RWPE2 (cell line): ENCODE data around the gene INO80B.

Experiments
- ATAC-seq: fragments of 200-7000 bp; cut with Tn5 transposase; 3 replicates; pipeline ENCODE4 v1.9.1; 2021; ENCODE audit warnings: low read depth
- DNase-seq: peaks from one replicate; pipeline ENCODE4 v3.0.0-alpha.2; 2020; ENCODE audit warnings: low spot score
- H3K27ac ChIP-seq: fragments of 450-650 bp; 2 replicates; pipeline ENCODE4 v1.5.1; 2017; ENCODE audit warnings: mild to moderate bottlenecking; ENCODE audit not compliant: poor library complexity, severe bottlenecking
- H3K27me3 ChIP-seq: fragments of 250-450 bp; sonication (Bioruptor Pico); 2 replicates; pipeline ENCODE4 v1.5.1; 2021; ENCODE audit warnings: mild to moderate bottlenecking, moderate library complexity; ENCODE audit not compliant: insufficient read depth, poor library complexity, severe bottlenecking
- H3K36me3 ChIP-seq: fragments of 250-450 bp; sonication (Bioruptor Pico); 2 replicates; pipeline ENCODE4 v1.5.1; 2020; ENCODE audit warnings: low read depth, mild to moderate bottlenecking, moderate library complexity
- H3K4me1 ChIP-seq: fragments of 250-450 bp; sonication (Bioruptor Pico); 2 replicates; pipeline ENCODE4 v1.5.1; 2021; ENCODE audit warnings: mild to moderate bottlenecking, moderate library complexity; ENCODE audit not compliant: insufficient read depth, poor library complexity, severe bottlenecking
- H3K4me3 ChIP-seq: fragments of 250-450 bp; sonication (Bioruptor Pico); 2 replicates; pipeline ENCODE4 v1.5.1; 2021; ENCODE audit warnings: mild to moderate bottlenecking, moderate library complexity; ENCODE audit not compliant: severe bottlenecking
- H3K9me3 ChIP-seq: fragments of 250-450 bp; sonication (Bioruptor Pico); 2 replicates; pipeline ENCODE4 v1.5.1; 2021; ENCODE audit warnings: mild to moderate bottlenecking, moderate library complexity; ENCODE audit not compliant: severe bottlenecking
- CTCF ChIP-seq: fragments of 450-650 bp; IDR thresholded peaks from one replicate; pipeline ENCODE4 v1.5.1; 2017; ENCODE audit warnings: mild to moderate bottlenecking, moderate library complexity; ENCODE audit not compliant: poor library complexity, severe bottlenecking

The INO80B gene

GRCh38 chr2:74454654-74455511, at the start of gene INO80B:
INO80B (plus strand) TSS chr2:74455087; CDS start chr2:74455117, 30 bp downstream.
- Histone ChIP-seq H3K36me3 (peaks cover 6% of the 10 kb centered on the region; the same call in 1 of the 2 replicates), H3K4me3 (peak within 1 kb of the TSS; percentile 52), H3K27me3 (no peaks in the 10 kb centered on the region), H3K27ac (no peak within 1 kb of the TSS), H3K9me3 (no peaks in the 10 kb centered on the region), H3K4me1 (peaks cover 12% of the 10 kb centered on the region)
- TF ChIP-seq CTCF: peak; percentile 11
- DNase-seq (peak; percentile 88), ATAC-seq (peak; percentile 37)

DNA sequence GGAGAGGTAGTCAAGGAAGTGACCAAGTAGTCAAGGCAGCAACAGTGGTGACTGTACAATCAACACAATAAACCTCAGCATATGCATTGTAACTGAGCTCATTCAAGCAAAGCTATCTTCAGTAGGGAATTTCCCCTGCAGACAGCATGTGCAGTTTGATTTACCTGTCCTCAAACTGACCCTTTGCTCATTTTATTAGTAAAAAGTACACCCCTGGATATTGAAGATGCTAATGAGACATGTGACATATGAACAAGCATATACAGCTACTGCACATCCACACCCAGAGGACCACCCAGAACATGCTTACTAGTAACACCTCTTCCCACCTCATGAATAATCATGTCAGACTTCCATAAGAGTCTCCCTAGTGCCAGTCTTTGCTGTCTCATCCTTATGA, 48.9 kb upstream of the INO80B start:
- Histone ChIP-seq H3K4me3 (no peak overlapping the region), H3K4me1 (peaks cover 10% of the 10 kb centered on the region), H3K9me3 (peaks cover 2% of the 10 kb centered on the region), H3K27ac (peak overlapping the region; percentile 8), H3K36me3 (no peaks in the 10 kb centered on the region), H3K27me3 (no peaks in the 10 kb centered on the region)
- TF ChIP-seq CTCF: no peak
- DNase-seq (no peak), ATAC-seq (peak; percentile 60)

- Histone ChIP-seq H3K4me3 (no peak overlapping the region), H3K4me1 (peaks cover 10% of the 10 kb centered on the region), H3K27me3 (no peaks in the 10 kb centered on the region), H3K36me3 (no peaks in the 10 kb centered on the region), H3K9me3 (peaks cover 2% of the 10 kb centered on the region), H3K27ac (no peak overlapping the region)
- TF ChIP-seq CTCF: no peak
- DNase-seq: no peak
- ATAC-seq: no peak
These were observed 47.2 kb upstream of the INO80B start for GRCh38 chr2:74407682-74408081.

- no peak for DNase-seq
- no peaks in the 10 kb centered on the region for H3K36me3 ChIP-seq
- no peak for TF ChIP-seq CTCF
- no peaks in the 10 kb centered on the region for H3K27me3 ChIP-seq
- no peaks in the 10 kb centered on the region for H3K4me1 ChIP-seq
- H3K4me3 ChIP-seq: no peak overlapping the region
- ATAC-seq: no peak; the same call in 2 of the 3 replicates
- H3K9me3 ChIP-seq: no peaks in the 10 kb centered on the region
- no peak overlapping the region for H3K27ac ChIP-seq
These were observed 41.7 kb upstream of the INO80B start for GRCh38 chr2:74413001-74413698.
